Stimulated activated CD4-positive, alpha-beta T cell treated with anti-CD3 and anti-CD28 coated beads, Interleukin-1b, Interleukin-23, amount 100 ng/mL, for 1 hour (primary cell): Measurements from ENCODE around the gene KRT8.
"Not testable (repeated sequence)": the region's sequence is repeated elsewhere in the genome, so short reads cannot be mapped to it uniquely, and the experiment has no call there.

Experiments used
- DNase-seq, 2 donors: peaks; one replicate each; pipeline ENCODE4 v3.0.0-alpha.2; 2020; ENCODE audit warnings: low read depth in 2 of 2

The KRT8 gene

GRCh38 chr12:52904509-52905300 lies at the start of gene KRT8:
KRT8 (minus strand) TSS chr12:52905076; CDS start chr12:52904981, 95 bp downstream.
- not testable (repeated sequence) for DNase-seq

DNA sequence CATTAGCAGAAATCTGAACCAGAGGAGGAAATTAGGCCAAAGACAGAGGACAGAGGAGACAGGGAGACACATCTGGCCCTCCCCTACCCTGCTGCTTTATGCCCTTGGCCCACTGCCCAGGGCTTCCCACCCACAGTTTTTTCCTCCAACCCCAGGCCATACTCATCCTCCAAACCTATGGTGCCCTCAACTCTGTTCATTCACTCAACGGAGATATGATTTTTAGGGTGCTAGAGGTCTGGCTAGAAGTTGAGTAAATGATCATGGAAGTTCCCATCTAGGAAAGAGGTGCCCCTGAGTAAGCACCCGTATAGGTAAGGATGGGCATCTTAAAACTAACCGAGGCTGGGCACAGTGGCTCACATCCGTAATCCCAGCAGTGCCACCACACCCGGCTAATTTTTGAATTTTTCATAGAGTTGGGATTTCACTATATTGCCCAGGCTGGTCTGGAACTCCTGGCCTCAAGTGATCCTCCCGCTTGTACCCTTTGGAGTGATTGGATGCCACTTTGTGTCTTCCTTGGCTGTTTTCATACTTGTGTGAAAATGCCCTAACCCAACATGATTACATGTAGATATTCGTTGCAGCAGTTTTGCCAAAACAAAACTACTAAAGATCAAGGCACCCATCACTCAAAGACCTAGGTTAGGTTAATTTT lies 48.4 kb upstream of the KRT8 start:
- no peak for DNase-seq

DNA sequence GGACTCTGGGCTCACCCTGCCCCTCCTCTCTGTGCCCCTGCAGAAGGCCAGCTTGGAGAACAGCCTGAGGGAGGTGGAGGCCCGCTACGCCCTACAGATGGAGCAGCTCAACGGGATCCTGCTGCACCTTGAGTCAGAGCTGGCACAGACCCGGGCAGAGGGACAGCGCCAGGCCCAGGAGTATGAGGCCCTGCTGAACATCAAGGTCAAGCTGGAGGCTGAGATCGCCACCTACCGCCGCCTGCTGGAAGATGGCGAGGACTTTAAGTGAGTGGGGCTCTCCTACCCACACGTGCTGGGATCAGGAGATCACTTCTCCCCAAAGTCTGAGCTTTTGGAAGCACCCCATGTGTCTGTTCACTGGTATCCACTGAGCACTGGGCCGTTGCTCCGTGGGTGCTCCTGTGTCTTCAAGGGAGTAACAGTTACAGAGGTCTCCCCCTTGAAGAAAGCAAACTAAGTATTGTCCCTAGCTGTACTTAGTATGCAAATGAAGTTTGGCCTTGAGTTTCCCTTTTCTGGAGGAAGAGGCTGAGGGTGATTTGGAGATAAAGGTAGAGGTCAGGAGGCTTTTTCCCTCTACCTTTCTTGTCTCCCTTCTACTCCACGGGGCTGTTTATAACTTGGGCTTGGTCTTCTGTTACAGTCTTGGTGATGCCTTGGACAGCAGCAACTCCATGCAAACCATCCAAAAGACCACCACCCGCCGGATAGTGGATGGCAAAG lies 47.4 kb upstream of the KRT8 start:
- DNase-seq: no peak

DNA sequence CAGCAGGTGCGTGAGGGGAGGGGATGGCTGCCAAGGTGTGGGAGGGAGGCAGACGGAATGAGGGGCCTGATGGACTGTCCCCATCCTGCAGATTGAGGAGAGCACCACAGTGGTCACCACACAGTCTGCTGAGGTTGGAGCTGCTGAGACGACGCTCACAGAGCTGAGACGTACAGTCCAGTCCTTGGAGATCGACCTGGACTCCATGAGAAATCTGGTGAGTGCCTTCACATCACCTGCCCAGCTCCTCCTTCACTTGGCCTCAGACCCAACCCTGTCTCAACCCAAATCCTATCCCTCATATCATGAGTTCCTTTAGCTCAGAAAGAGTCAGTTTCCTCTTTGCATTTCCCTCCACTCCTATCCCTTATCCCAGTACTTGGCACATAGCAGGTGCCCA lies 46.8 kb upstream of the KRT8 start:
- DNase-seq: no peak

DNA sequence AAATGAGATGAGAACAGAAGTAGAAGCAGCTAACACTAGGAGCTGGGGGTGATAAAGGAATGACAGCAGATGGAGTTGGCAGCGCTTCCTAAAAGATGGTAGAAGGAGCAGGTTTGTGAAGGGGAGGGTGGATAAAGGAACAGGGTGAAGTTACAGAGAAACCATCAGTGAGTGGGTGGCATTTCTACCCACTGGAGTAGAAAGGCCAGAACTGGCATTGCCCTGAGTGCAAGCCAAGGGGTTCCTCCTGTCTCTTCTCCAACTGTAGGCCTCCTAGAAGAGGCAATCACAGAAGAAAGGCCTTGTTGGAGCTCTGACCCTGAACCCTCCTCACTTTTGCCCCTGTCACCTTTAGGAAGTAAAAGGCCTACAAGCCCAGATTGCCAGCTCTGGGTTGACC lies 46.2 kb upstream of the KRT8 start:
- no peak for DNase-seq

GRCh38 chr12:52950553-52950952 lies 45.7 kb upstream of the KRT8 start:
- DNase-seq: no peak

GRCh38 chr12:52949413-52950331 lies 44.8 kb upstream of the KRT8 start:
- no peak for DNase-seq

DNA sequence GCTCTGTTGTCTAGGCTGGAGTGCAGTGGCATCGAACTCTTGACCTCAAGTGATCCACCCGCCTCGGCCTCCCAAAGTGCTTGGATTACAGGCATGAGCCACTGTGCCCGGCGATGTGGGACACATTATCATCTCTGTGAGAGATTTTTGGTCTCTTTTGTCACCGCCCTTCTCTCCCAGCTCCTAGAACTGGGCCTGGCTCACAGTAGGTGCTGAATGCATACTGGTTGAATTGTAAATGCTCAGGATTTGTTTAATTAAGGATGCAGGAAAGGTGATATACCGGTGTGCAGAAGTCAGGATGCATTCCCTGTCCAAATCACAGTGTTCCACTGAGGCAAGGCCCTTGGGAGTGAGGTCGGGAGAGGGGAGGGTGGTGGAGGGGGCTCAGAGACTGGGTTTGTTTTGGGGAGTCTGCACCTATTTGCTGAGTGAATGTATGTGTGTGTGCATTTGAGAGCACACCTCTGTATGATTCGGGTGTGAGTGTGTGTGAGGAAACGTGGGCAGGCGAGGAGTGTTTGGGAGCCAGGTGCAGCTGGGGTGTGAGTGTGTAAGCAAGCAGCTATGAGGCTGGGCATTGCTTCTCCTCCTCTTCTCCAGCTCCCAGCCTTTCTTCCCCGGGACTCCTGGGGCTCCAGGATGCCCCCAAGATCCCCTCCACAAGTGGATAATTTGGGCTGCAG lies 43.0 kb upstream of the KRT8 start:
- DNase-seq: no peak

DNA sequence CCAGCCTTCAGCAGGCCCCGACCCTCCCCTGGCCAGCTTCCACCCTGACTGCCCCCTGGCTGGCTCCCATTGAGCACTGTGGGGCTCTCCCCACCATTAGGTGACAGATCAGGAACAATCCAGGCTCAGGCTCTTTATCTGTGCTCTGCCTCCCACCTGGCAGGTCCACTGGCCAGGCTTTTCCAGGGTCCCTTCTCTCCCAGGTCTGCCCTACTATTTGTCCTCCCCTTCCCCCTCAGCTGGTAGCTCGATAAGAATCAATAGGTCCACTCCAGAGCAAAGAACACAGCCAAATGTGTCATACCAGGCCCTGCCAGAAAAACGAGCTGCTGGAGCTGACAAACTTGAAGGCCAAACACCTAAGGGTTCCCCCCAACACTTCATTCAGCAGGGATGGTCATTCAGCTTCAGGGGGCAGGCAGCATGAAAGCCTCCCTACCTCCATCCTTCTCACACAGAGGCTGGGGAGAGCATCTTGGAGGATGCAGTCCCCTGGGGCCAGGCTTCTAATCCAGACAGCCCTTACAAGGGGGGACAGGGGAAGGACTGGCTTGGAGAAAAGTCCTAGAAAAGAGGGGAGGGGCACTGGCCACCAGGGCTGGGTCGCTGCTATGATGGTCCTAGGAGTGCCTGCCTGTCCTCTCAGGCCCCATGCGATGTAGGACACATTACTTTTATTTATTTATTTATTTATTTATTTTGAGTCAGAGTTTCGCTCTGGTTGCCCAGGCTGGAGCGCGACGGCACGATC lies 42.1 kb upstream of the KRT8 start:
- DNase-seq: no peak

DNA sequence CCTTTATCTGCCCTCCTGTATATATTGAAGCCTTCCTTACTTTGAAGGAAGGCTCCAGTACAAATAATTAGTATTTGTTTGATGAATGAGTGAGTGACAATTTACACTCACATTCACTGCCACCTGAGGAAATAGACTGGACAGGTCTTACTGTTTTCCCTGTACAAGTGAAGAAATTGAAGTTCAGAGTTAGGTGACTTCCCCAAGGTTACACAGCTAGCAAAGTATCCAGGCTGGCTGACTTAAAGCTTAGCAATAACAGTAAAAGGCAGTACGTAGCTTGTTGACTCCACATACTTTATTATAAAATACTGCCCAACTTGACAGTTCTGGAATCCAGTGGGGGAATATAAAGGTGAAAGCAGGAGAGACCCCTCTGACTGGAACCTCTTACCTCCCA lies 41.5 kb upstream of the KRT8 start:
- DNase-seq: no peak

- no peak for DNase-seq
Observed at GRCh38 chr12:52945389-52946232, 40.7 kb upstream of the KRT8 start.

DNA sequence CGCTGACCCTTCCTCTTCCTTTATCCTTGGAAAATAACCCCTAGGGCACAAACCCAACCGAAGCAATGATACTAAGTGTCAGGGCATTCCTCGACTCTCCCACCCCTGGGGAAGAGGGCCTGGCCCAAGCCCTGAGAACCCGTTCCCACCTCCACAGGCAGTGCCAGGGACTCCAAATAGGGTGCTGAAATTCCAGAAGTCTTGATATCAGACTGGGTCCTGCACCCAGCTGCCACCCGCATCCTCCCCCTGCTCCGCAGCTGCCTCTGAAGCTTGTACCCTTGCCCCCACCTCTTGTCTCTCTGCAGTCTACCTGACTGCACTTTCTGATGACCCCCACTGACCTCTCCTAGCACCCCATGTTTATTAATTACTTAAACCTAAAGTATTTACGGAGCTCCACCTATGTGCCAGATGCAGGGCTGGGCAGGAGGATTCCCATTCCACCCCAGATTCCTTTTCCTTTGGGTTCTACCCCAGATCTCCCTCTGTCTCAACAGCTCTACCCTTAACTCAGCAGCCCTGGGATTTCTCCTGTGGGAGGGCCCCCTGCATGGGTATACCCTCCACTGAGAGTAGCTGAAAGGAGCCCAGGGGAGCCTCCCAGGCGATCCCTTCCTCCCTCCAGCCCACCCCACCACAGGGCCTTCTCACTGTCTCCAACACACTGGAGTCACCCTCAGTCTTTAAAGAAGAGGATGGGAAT lies 40.0 kb upstream of the KRT8 start:
- DNase-seq: no peak

GRCh38 chr12:52942901-52943181 lies 38.0 kb upstream of the KRT8 start:
- no peak for DNase-seq

DNA sequence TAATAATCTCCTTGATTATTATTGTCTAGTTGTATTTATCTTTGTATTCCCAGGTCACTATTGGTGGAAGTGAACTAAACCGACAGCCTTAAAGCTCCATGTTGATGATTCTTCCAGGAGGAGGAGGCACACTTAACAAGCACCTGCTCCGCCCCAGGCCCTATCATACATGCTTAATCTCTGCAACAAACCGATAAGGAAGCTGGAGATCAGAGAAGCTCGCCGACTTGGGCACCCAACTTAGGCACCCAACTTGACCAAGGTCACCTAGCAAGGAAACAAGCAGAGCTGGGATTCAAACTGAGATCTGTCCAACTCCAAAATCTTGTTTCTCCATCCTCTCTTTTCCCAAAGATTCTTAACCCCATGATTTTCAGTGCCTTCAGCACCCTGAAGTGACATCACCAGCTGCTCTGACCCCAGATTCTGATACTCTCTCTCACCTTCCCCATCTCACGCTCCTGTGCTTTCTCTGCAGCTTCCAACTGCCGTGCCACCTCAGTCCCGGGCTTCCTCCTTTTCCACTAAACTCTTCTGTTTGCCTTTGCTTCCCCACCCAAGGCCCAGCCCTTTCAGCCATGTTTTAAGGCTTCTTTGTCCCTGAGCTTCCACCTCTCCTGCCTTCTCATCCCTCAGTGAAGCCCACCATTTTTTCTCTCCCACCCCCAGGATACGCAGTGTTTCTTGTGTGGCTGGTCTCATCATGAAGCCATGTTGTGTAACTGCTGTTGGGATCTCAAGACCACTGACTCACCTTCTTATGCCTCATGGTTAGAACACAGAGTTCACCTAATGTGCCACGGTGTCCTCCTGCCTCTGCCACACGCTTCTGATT lies 37.4 kb upstream of the KRT8 start:
- DNase-seq: no peak

GRCh38 chr12:52929538-52929937 lies 24.7 kb upstream of the KRT8 start:
- DNase-seq: no peak

- no peak for DNase-seq
Observed at GRCh38 chr12:52927964-52928363, 23.1 kb upstream of the KRT8 start.

DNA sequence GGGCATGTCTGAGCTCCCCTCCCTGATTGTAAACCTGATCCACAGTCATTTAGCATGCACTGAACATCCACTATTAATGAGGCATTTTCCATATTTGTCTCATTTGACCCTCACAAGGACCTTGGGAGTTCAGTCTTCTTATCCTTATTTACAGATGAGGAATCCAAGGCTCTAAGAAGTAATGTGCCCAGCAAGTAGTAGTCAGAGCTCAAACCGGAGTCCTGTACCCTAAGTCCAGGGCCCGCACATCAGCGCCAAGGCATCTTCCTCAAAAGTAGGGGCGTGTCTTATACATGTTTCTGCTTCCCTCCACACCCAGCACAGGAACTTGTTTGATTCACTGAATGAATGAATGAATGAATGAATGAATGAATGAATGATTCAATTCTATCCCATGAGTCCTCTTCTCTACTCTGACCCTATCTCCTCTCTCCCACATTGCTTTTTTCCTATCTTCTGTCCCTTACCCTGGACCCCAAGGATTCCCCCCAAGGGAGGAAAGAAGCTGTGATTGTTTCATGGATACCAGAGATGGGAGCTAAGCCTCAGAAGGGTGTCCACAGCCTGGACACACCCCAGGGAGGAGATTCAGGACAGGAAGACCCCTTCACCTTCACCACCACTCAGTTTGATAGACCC lies 21.8 kb upstream of the KRT8 start:
- no peak for DNase-seq
